Adipose tissue (tissue), 3 donors: ENCODE data around the gene FAT1. TPM values are rescaled to one million over a fixed set of nuclear protein-coding genes. Genes with fewer than 3 reads are reported as not detected.
"Not testable (repeated sequence)": the region's sequence is repeated elsewhere in the genome, so short reads cannot be mapped to it uniquely, and the experiment has no call there.

Experiments used
- H3K27ac ChIP-seq: one replicate; pipeline ENCODE4 v1.5.1; 2013; ENCODE audit warnings: low read depth, low read length
- WGBS, 3 donors: extraction: QIAGEN DNeasy Blood & Tissue Kit; methylation state at CpG; one replicate each; pipeline ENCODE4 v1.1.7; 2013; 5-methylcytosine and 5-hydroxymethylcytosine counted together
- polyA plus RNA-seq, 3 donors: library from polyadenylated mRNA; stranded (reverse); fragments of 200-250 nt; gene quantifications; one replicate each; pipeline ENCODE4 v1.2.3, GENCODE V29; 2013
- donor health status: healthy with polysubstance abuse.
- donor health status: Bipolar disorder and iron deficiency.
- donor health status: healthy.

FAT1 gene, protein sequence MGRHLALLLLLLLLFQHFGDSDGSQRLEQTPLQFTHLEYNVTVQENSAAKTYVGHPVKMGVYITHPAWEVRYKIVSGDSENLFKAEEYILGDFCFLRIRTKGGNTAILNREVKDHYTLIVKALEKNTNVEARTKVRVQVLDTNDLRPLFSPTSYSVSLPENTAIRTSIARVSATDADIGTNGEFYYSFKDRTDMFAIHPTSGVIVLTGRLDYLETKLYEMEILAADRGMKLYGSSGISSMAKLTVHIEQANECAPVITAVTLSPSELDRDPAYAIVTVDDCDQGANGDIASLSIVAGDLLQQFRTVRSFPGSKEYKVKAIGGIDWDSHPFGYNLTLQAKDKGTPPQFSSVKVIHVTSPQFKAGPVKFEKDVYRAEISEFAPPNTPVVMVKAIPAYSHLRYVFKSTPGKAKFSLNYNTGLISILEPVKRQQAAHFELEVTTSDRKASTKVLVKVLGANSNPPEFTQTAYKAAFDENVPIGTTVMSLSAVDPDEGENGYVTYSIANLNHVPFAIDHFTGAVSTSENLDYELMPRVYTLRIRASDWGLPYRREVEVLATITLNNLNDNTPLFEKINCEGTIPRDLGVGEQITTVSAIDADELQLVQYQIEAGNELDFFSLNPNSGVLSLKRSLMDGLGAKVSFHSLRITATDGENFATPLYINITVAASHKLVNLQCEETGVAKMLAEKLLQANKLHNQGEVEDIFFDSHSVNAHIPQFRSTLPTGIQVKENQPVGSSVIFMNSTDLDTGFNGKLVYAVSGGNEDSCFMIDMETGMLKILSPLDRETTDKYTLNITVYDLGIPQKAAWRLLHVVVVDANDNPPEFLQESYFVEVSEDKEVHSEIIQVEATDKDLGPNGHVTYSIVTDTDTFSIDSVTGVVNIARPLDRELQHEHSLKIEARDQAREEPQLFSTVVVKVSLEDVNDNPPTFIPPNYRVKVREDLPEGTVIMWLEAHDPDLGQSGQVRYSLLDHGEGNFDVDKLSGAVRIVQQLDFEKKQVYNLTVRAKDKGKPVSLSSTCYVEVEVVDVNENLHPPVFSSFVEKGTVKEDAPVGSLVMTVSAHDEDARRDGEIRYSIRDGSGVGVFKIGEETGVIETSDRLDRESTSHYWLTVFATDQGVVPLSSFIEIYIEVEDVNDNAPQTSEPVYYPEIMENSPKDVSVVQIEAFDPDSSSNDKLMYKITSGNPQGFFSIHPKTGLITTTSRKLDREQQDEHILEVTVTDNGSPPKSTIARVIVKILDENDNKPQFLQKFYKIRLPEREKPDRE (N-terminal part only)
- polyA plus RNA-seq, result 10 to 100 TPM in 2 of 3 donors, 1 to 10 TPM in 1; 4.5 to 39.9 (median 21.8) TPM

DNA sequence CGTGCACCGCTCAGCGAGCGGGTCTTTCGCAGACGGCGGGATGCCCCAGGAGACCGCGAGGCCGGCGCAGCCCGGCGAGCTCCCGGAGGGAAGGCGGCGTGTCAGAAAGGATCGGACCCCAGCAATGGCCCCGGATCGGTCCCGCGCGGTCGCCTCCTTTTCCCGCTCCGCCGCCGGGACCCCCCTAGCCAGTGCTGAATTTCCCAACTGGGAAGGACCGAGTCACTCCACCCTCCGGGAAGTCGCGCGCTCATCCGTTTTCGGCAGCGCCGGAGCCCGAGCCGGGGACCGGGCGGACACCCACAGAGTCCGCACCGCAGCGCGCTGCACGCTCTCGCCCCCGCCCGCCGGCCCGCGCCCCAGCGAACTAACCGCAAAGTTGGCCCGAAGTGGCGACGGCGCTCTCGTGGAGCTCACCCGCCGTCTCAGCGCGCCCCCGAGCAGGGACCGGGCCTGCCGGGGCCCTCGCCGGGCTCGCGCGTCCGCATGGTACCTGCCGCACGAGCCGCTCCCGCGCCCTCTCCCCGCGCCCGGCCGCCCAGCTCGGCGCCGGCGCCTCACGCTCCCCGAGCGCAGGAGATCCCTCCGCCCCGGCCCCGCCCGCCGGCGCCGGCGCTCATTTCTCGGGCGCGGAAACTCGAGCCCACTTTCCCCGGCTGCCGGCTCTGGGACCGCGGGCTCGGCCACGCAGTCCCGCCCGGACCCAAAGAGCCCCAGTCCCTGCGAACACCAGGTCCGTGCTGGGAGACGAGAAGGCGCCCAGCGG lies at the start of gene FAT1:
Gene FAT1, minus strand, starts transcription at position 565 of the 766 bp plus-strand sequence. CDS start 14,029 bp downstream, outside the sequence.
- WGBS, 3 donors, result 1 to 2% (median 1%) methylated on average over 84 to 112 of the region's 112 CpGs
- H3K27ac ChIP-seq, result peak within 1 kb of the TSS; percentile 58

DNA sequence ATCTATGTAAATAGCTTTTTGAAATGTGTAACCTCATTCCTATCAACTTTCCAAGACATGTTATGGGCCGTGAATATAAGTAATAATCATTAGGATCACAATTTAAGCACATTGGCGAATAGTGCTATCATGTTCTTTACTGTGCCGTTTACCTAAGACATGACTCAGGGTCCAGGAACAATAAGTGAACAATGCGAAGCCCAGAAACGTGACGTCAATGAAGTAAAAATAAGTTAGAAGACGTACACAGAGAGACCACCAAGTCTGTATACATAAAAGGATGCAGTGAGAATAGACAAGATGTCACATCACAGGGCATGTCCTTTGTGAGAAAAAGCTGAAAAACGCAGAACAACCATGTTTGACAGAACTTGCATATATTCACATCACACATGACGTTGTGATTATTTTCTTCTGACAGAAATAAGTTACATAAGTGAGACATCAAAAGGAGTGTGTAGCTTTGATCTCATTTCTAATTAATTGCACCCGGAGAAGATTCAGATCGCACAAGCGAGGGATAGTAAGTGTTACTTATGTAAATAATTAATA lies 49.4 kb upstream of the FAT1 start:
- no peak overlapping the region for H3K27ac ChIP-seq
- WGBS, 3 donors, result 61 to 75% (median 64%) methylated on average over 12 of the region's 12 CpGs

DNA sequence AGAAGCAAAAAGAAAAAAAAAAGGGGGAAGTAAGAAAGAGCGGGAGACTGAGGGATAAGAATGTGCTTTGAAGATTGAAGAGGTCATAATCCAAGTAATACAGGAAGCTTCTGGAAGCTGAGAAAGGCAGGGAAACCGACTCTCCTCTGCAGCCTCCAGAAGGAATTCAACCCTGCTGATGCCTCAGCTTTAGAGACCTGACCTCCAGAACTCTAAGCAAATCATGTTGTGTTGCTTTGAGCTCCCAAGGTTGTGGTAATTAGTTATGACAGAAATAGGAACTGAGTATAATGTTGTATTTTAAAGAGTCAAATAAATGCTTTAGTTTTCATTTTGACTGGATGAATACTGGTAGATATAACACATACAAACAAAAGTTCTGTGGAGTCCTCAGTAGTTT lies 48.0 kb upstream of the FAT1 start:
- 52 to 84% (median 55%) methylated on average over 2 of the region's 2 CpGs for WGBS, 3 donors
- H3K27ac ChIP-seq, result no peak overlapping the region

DNA sequence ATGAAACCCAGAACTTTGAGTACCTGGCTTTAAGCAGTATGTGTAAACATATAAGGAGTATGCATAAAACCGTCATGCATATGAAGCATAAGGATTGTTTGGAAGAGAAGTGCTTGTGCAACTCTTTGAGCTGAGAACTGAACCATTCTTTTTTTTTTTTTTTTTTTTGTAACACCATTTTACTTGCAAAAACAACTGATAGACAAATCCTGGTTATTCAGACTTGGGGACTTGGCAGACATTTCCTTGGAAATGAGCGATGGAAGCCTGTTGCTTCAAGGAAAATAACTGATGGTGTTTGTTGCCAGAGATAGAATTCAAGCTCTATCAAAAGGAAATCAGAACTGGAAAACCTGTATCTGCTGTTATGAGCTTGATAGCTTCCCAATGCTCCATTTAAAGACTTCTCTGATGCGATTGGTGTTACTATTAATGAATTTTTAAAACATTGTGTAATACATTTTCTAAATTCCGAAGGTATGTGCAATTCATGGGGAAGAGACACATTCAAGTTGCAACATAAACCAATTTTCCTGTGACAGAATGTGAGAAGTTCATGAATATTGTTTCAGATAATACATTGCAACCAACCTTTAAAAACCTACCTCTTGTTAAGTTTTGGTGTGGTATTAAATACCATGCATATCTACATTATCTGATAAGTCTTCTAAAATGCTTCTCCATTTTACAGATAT lies 47.0 kb upstream of the FAT1 start:
- H3K27ac ChIP-seq, result no peak overlapping the region
- WGBS, 3 donors, result 75 to 87% (median 81%) methylated on average over 4 of the region's 4 CpGs

DNA sequence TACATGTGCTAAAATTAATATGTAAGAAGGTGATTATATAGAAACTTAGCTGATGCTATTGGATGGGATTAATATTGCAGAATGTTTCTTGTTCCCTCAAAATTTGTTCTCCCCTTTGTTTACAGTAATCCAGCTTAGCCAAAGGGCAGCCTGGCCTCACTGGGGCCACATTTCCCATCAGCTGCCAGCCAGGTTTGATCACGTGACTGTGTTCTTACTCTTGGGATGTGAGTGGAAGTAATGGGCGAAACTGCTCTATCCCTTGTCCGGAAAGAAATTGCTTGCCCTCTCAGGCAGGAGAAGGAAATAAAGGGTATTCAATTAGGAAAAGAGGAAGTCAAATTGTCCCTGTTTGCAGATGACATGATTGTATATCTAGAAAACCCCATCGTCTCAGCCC lies 44.1 kb upstream of the FAT1 start:
- 77 to 90% (median 89%) methylated on average over 3 of the region's 4 CpGs for whole genome bisulfite sequencing, 3 donors
- no peak overlapping the region for H3K27ac ChIP-seq

DNA sequence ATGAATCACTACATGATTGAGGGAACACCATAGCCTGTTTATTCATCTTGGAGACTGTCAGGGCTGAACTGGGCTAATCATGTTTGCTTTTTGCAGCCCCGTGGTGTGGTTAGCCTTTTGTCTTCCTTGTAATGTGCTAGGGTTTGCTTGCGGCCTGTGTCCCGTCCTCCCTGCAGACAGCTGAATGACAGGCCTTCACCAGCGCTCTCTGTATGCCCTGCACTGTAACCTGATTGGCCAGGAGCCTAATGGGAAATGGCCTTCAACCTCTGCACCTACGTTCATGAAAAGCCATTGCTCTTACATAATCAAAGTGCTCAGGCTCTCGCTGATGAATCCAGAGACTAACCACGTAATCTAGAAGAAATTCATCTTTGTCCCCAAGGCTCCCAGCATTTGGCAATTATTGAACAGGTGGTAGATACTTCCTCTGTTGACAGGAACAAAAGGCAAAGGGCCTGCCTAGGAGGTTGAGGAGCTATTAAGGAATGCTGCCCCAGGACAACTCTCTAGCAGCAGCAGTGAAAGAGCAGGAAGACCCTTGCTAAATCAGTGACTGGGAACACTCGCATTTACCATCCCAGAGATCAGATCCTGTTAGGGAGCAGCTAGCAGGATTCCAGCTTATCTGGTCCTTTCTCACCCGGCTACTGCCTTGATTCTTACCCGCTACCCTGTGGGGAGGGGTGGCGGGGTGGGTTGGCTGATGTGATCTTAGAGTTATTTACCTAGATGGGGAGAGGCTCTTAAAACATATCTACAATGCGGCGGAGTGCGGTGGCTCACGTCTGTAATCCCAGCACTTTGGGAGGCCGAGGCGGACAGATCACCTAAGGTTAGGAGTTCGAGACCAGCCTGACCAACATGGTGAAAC lies 42.3 kb upstream of the FAT1 start:
- no peak overlapping the region for H3K27ac ChIP-seq
- 64 to 71% (median 67%) methylated on average over 18 of the region's 18 CpGs for WGBS, 3 donors

DNA sequence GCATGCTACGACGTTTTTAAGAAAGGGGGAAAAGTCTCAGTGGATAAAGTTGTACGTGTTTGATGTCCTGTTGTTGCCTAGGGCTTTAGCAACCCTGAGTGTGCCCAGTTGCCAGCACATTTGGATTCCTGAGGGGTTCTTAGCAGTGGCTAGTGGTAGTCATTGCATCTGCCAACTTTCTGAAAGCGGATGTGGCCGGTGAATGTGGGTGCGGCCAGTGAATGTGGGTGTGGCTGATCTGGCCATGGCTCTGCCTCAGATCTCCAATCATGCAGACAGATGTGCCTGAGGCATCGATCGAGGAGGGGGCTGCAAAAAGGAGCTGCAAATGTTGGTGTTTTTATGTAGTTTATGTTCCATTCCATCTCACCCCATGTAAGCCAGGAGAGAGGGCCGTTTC lies 41.5 kb upstream of the FAT1 start:
- 51 to 81% (median 67%) methylated on average over 9 of the region's 9 CpGs for WGBS, 3 donors
- no peak overlapping the region for H3K27ac ChIP-seq

DNA sequence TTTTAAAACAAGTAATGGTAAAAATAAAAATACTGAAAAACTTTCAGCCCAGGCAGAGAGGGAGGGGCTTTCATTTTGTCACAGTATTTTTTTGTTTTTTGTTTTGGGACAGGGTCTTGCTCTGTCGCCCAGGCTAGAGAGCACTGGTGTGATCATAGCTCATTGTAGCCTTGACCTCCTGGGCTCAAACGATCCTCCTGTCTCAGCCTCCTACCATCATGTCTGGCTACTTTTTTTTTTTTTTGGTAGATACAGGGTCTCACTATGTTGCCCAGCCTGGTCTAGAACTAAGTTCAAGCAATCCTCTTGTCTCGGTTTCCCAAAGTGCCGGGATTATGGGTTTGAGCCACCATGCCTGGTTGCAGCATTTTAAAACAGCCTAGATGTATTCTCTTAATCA lies 40.8 kb upstream of the FAT1 start:
- no peak overlapping the region for H3K27ac ChIP-seq
- 91 to 94% (median 93%) methylated on average over 4 of the region's 4 CpGs for WGBS, 3 donors

DNA sequence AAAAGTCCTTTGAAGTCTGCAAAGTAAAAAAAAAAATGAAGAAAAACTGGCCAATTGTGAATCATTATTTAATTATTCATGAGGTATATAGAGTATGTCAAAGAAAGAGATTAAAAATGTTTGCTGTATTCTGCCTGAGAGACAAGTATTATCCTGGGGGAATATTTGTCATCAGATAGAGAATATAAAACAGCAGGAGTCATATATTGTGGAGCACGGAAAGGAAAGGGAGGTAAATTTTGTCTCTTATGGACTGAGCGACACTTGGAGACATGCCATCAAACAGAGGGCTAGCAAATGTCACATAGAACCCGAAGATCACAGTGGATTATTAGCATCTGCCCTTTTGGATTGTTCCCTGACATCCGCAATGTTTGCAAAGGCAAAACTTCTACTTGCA lies 39.2 kb upstream of the FAT1 start:
- WGBS, 3 donors, result 80 to 84% (median 82%) methylated on average over 4 of the region's 4 CpGs
- H3K27ac ChIP-seq, result no peak overlapping the region

DNA sequence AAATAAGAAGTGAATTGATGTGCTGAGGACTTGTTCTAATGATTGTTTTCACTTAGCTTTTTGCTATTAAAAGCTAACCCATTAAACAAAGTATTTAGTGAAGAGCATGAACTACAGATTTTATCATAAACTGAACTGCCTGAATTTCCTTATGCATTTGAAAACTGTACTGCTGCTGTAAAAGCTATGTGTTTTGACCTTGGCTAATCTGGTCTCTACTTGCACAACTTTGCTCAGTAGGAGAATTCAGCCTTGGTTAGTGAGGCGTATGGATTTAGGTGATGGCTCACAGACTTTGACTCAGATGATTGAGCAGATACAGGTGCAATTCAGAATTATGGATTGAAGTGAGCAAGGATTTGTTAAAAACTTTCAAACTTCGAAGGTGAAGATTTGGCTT lies 38.7 kb upstream of the FAT1 start:
- 74 to 96% (median 78%) methylated on average over 2 of the region's 2 CpGs for WGBS, 3 donors
- H3K27ac ChIP-seq, result no peak overlapping the region

DNA sequence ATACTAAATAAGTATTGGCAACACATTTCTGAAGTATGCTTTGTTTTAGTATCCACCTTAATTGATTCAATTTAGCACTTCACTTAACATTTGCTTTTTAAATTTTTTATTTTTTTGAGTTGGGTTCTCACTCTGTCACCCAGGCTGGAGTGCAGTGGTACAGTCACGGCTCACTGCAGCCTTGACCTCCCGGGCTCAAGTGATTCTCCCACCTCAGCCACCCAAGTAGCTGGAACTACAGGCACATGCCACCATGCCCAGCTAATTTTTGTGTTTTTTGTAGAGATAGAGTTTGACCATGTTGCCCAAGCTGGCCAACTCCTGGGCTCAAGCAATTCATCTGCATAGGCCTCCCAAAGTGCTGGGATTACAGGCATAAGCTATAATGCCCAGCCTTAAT lies 38.3 kb upstream of the FAT1 start:
- WGBS, 3 donors, result 87 to 93% (median 92%) methylated on average over 2 of the region's 2 CpGs

DNA sequence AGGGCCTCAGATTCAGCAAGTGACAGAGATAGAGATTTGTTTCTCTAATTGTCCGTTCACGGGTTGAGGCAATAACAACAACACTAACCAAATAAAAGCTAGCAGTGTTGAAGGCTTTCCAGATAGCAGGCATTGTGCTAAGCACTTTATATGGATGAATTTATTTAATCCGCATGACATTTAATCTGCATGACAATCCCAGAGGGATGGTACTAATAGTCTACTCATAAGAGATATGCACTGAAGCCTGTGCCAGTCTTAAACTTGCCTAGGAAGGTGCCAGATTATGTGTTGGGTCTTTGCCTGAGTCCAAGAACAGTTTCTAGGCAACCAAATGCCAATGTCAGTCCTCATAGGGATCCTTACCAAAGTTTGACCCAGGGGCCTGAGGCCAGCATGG lies 37.7 kb upstream of the FAT1 start:
- WGBS, 3 donors, result 86 to 88% (median 88%) methylated on average over 3 of the region's 3 CpGs

More for the DNA sequence above, 38.3 kb upstream of the FAT1 start:
- not testable (repeated sequence) for H3K27ac ChIP-seq

DNA sequence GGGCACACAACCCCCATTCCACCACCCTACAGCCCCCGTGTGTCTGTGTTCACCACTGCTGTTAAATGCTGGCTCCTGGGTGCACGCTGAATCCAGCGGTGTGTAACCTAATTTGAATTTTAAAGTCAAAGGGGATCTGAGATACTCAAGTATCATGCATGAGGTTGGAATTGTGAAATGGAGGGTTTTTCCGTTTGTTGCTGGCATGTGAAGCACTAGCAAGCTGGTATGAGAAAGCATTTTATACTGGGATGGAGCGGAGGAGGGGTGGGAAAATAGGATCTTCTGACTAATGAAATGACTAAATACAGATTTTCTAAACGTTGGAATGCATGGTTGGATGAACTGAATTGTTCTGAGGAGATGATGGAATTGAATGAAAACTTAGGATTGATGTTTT lies 36.9 kb upstream of the FAT1 start:
- WGBS, 3 donors, result 74 to 80% (median 75%) methylated on average over 6 of the region's 6 CpGs
- no peak overlapping the region for H3K27ac ChIP-seq

More for the DNA sequence above, 37.7 kb upstream of the FAT1 start:
- no peak overlapping the region for H3K27ac ChIP-seq

DNA sequence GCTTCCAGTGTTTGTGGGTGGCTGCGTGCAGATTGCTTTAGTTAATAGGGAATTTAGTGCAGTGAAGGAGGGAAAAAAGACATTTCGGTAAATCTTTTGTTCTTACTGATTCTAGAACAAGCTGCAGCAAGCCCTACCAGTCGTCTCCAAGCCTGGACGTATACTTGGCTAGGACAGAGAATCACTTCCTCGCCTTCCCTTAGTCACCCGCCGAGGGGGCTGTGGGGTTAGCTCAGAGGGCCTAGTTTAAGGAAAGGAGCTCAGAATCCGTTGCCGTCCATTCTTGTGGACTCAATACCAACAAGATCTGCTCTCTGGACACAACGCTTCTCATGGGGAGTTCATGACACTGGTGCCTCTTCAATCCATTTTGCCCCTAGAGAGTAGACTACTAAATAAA lies 36.3 kb upstream of the FAT1 start:
- 89 to 94% (median 91%) methylated on average over 10 of the region's 10 CpGs for WGBS, 3 donors
- H3K27ac ChIP-seq, result no peak overlapping the region

DNA sequence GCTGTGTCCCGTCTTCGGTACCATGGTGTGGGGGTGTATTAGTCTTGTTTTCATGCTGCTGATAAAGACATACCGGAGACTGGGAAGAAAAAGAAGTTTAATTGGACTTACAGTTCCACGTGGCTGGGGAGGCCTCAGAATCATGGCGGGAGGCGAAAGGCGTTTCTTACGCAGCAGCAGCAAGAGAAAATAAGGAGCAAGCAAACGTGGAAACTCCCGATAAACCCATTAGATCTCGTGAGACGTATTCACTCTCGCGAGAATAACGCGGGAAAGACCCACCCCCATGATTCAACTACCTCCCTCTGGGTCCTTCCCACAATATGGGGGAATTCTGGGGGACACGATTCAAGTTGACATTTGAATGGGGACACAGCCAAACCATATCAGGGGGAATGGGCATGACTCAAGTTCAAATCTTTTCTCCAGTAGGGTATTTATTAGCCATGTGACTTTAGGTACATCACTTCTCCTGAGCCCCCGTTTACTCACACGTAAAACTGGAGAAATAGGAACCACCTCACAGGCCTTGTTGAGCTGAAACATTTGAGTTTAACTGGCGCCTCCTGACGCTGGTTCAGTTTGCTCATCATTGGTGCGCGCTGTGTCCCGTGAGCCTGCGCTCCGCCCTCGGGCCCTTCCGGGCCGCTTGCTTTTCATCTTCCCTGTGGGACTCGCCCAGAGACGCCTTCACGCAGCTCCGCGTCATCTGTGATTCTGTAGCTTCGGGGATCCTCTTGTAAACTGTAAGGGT lies 35.5 kb upstream of the FAT1 start:
- no peak overlapping the region for H3K27ac ChIP-seq
- 94 to 95% (median 94%) methylated on average over 35 of the region's 35 CpGs for WGBS, 3 donors
